ENCODE measurements around the gene RIMKLB.
"Not testable (repeated sequence)": the region's sequence is repeated elsewhere in the genome, so short reads cannot be mapped to it uniquely, and the experiment has no call there.

Gene RIMKLB

GRCh38 chr12:8692573-8692972 lies 5.2 kb upstream of the RIMKLB start:
- DNase-seq = peak; percentile 74

DNA sequence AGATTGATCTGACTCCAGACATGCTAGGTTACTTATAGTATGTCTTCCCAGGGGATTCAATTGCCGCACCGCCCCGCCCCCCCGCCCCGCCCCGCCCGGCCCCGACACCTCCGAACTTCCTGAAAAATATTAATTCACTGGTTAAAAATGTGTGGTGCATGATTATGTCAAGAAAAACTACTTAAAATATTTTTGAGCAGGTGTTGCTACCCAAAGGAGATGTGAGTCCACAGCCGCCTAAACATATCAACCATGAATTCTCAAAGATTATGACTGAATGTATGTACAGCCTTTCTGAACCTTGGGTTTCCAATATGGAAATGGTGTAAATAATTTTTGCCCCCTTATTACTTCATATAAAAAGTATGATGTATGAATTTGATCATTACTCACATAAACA lies 2.7 kb upstream of the RIMKLB start:
- DNase-seq = no peak

DNA sequence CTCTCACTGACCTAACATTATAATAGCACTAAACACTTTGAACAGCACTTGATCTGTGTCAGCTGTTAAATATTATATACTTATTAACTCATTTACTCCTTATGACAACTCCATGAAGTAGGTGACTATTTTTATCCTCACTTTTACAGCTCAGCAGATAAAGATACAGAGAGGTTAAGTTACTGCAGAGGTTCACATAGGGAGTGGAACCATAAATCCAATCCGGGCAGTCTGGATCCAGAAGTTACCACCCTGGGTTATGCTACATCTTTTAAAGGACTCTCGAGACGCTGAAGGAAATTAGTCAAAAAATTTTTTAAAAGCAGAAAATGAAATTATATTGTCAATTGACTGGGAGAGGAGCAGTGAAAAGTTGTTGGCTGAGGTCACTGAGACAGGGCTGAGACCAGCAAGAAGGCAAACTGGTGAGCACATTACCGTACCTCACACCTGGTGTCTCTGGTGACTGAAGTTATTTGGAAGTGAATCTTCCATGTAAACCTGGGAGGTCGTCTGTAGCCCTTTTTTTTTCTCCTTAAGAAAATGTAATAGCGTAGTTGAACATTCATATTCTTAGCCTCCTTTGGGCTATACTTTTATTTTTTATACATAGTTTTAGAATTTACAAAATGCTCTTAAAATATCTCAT lies 1.2 kb upstream of the RIMKLB start:
- no peak for DNase-seq

DNA sequence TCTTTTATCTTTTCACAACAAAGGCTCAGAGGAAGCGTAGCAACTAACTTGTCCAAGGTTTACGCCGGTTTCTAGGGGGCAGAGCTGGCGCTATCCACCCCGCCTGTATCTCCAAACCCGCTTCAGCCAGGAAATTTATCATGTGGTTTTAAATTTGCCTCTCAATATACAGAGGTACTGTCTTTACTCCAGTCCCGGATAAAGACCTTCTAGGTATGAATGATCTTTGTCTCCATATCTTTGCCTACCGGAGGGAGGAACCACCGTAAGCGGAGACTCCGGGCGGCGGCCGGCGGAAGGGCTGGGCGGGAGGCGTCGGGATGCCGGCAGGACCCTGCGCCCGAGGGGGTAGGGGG lies 693 bp upstream of the RIMKLB start:
- DNase-seq = peak; percentile 20

DNA sequence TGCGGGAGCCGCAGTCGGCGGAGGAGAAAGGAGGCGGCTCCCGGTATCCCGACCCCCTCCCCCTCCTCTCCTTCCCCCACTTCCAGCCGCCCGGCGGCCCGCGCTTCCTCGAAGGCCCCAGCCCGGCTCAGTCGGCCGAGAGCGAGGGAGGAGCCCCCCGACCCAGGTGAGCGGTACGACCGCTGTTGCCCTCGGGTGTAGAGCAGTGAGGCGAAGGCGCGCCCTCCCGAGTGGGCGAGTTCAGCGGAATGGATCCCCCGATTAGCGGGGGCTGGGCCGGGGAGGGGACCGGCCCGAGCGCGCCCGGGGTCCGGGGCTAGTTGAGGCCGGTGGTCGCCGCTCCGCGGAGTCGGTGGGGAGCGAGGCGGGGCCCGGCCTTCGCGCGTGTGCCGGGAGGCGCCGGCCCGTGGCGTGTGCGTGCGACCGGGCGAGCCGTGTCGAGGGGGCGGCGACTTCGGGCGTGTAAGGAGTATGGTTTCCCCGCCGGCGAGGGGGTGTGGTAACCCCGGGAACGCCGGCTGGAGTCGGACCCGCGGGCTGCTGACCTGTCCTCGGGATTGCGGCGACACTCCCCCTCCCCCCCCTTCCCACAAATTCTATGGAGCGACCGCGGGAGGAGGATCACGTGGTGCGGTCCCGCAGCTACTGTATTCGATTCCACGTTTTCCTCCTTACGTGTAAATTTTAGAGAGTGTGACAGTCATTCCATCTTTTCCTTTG lies 501 bp downstream of the RIMKLB start:
- peak; percentile 50 for DNase-seq

DNA sequence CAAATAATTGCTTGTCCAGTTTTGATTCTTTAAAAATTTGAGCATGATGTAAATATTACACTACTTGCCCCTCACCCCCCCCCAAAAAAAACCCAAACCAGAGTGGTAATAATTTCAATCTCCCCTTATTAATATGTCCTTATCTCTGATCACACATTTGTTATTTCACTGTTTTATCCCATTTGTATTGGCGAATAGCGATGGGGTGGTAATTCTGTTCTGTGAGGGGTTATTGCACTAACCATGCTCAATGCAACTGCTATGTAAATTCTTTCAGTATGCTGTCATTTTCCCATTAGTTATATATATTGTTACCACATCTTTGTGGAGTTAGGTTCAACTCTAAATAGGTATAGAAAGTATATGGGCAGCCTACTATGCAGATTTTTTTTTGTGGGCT lies 1.1 kb downstream of the RIMKLB start:
- peak; percentile 57 for DNase-seq

DNA sequence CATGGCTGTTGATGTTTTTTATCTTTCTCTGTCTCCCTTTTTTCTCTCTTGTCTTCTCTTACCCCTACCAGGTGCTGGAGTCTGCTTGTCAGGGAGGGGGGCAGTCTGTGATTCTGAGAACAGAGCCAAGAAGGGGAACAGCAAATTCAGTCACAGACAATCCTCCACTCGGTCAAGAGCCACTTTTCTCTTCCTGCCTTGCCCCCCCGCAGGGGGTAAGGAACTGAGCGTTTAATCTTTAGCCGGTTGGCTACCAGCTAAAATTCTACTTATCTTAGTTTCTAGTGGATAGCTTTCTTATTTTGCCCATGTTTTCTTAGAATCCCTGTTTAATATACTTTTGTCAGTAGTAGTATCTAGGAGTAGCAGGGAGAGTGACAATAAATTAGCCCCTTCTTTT lies 1.9 kb downstream of the RIMKLB start:
- no peak for DNase-seq

- no peak for DNase-seq
These were observed 3.4 kb downstream of the RIMKLB start for GRCh38 chr12:8701046-8701660.

GRCh38 chr12:8702159-8702558 lies 4.4 kb downstream of the RIMKLB start:
- no peak for DNase-seq

DNA sequence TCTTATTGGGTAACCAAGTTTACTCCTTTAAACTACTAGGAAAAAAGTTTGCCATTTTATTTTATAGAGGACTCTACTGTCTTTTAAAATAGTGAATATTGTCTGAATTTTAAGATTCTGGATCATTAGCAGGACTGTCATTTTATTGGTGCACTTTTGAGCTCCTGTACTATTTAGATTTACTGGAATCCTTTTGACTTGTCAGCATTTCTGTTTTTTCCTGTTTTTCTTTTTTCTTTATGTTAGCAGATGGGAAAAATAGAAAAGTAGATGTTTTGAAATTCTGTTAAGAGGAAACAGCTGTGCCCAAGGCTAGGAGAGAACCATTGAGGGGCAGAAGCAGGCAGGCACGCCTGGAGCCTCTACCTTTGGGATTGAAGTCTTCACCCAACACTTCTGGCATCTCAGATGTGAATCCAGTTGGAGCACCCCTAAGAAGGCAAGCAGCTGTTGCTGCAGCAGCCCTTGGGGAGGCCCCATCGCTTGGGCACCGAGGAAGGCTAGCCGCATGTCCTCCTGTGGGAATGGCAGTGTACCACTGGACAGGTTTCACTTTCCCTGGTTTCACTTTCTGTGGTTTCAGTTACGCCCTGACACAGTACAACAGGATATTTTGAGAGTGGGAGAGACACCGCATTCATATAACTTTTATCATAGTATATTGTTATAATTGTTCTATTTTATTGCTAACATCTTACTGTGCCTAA lies 11.5 kb downstream of the RIMKLB start:
- no peak for DNase-seq

DNA sequence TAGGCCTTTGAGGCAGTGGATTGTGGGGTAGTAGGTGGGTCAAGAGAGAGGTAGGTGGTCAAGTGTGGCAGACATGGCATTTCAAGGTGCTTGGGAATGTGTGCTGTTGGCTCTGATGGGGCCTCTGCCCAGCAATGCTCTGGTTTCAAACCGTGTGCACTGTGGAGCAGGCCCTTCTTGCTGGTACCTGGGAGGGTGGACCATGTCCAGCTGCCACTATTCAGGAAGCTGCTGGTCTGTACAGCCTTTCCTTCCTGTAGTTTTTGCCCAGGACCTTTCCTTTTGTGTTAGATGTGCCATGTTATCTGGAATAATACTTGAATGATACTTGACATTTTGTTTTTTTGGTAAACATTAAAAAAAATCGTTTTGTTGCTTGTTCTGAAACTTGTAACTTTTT lies 14.8 kb downstream of the RIMKLB start:
- no peak for DNase-seq

- no peak for DNase-seq
These were observed 24.6 kb downstream of the RIMKLB start for GRCh38 chr12:8722286-8722800.

DNA sequence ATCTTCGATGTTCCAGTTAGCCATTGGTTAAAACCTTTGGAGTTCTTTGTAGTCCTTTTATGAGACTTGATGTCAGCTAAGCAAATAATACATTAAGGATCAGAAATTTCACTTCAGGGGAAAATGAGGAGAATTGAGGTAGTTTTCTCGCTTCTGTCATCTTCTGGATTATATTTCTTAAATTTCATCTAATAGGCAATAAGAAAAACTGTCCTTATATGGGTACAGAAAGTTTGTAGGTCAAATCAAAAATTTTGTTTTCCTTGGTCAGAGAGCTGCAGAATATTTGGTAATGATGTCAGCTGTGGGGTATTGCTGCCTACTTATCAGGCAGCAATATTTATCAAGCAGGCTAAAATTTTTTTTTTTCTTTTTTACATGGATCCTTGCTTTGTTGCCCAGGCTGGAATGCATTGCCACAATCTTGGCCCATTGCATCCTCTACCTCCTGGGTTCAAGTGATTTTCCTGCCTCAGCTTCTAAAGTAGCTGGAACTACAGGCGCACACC lies 37.1 kb downstream of the RIMKLB start:
- DNase-seq = peak; percentile 13

- DNase-seq = peak; percentile 72
These were observed 44.7 kb downstream of the RIMKLB start for GRCh38 chr12:8742501-8742900.

- not testable (repeated sequence) for DNase-seq
These were observed 45.3 kb downstream of the RIMKLB start for GRCh38 chr12:8743121-8743520.

- not testable (repeated sequence) for DNase-seq
These were observed 47.8 kb downstream of the RIMKLB start for GRCh38 chr12:8745631-8746030.

DNA sequence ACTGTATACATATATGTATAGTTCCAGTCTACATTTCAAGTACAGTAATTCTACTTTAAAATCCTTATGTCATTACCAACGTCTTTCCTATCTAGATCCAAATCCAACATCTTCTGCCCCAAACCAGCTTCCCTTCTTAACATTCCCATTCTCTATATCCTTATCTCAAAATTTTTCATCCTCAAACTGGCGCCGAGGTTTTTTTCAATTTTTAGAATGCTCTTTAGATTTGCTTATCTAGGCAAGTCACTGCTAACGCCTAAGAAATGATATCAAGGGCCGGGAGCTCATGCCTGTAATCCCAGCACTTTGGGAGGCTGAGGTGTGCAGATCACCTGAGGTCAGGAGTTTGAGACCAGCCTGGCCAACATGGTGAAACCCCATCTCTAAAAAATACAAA lies 48.3 kb downstream of the RIMKLB start:
- DNase-seq = no peak

GRCh38 chr12:8760076-8760475 lies 62.3 kb downstream of the RIMKLB start:
- DNase-seq = not testable (repeated sequence)

- not testable (repeated sequence) for DNase-seq
These were observed 64.9 kb downstream of the RIMKLB start for GRCh38 chr12:8762701-8763100.

GRCh38 chr12:8766121-8766520 lies 68.3 kb downstream of the RIMKLB start:
- DNase-seq = not testable (repeated sequence)

- no peak for DNase-seq
These were observed 72.7 kb downstream of the RIMKLB start for GRCh38 chr12:8770499-8770898.

GRCh38 chr12:8771072-8771471 lies 73.3 kb downstream of the RIMKLB start:
- no peak for DNase-seq

DNA sequence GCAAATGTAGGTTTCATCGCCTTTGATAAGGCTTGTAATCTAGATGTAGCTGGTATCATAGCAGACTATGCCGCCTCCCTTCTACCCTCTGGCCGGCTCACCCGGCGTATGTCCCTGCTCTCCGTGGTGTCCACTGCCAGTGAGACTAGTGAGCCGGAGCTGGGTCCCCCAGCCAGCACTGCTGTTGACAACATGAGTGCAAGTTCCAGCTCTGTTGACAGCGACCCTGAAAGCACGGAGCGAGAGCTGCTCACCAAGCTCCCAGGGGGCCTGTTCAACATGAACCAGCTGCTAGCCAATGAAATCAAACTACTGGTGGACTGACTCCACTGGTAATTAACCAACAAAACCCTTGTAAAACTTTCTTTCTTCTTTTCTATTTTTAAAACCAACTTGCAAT lies 75.7 kb downstream of the RIMKLB start:
- no peak for DNase-seq

Data from fibroblast of upper back skin (primary cell).